ENCODE results near the gene PPP1R3G.
"Not testable (repeated sequence)": the region's sequence is repeated elsewhere in the genome, so short reads cannot be mapped to it uniquely, and the experiment has no call there.

PPP1R3G gene

GRCh38 chr6:5120011-5120410 is 34.9 kb downstream of the PPP1R3G start:
- DNase-seq (ENCODE audit: low read depth) = no peak

- not testable (repeated sequence) for DNase-seq (ENCODE audit: low read depth)
Observed at GRCh38 chr6:5120543-5120942, 35.4 kb downstream of the PPP1R3G start.

GRCh38 chr6:5121479-5121878 is 36.3 kb downstream of the PPP1R3G start:
- DNase-seq (ENCODE audit: low read depth) = no peak

GRCh38 chr6:5121956-5122355 is 36.8 kb downstream of the PPP1R3G start:
- DNase-seq (ENCODE audit: low read depth) = no peak

GRCh38 chr6:5122504-5123112 is 37.5 kb downstream of the PPP1R3G start:
- DNase-seq (ENCODE audit: low read depth) = no peak

- DNase-seq (ENCODE audit: low read depth) = no peak
Observed at GRCh38 chr6:5123296-5124143, 38.4 kb downstream of the PPP1R3G start.

- DNase-seq (ENCODE audit: low read depth) = no peak
Observed at GRCh38 chr6:5124526-5124925, 39.4 kb downstream of the PPP1R3G start.

GRCh38 chr6:5125152-5126006 is 40.2 kb downstream of the PPP1R3G start:
- DNase-seq (ENCODE audit: low read depth) = peak; percentile 56

- no peak for DNase-seq (ENCODE audit: low read depth)
Observed at GRCh38 chr6:5126214-5126613, 41.1 kb downstream of the PPP1R3G start.

GRCh38 chr6:5127106-5127687 is 42.1 kb downstream of the PPP1R3G start:
- no peak for DNase-seq (ENCODE audit: low read depth)

- DNase-seq (ENCODE audit: low read depth) = no peak
Observed at GRCh38 chr6:5128351-5128750, 43.2 kb downstream of the PPP1R3G start.

GRCh38 chr6:5130135-5130866 is 45.2 kb downstream of the PPP1R3G start:
- no peak for DNase-seq (ENCODE audit: low read depth)

- DNase-seq (ENCODE audit: low read depth) = no peak
Observed at GRCh38 chr6:5132731-5133130, 47.6 kb downstream of the PPP1R3G start.

- no peak for DNase-seq (ENCODE audit: low read depth)
Observed at GRCh38 chr6:5133943-5134342, 48.8 kb downstream of the PPP1R3G start.

GRCh38 chr6:5135788-5136376 is 50.7 kb downstream of the PPP1R3G start:
- no peak for DNase-seq (ENCODE audit: low read depth)

- DNase-seq (ENCODE audit: low read depth) = no peak
Observed at GRCh38 chr6:5136851-5137250, 51.7 kb downstream of the PPP1R3G start.

Data from HS-5 (cell line).